K562 (cell line): ENCODE results near the gene VAPB. TPM values are rescaled to one million over a fixed set of nuclear protein-coding genes. Genes with fewer than 3 reads are reported as not detected.

ENCODE experiments used
- ATAC-seq: fragments of 200-7000 bp; cut with Tn5 transposase; 3 replicates; pipeline ENCODE4 v1.9.1; 2020; ENCODE audit warnings: moderate library complexity
- BruUV-seq: library from RNA; stranded (reverse); fragments of 400-500 nt; replicated peaks from 2 replicates; lab custom pipeline; 2021; lab: Mats Ljungman, UMichigan
- CTCF ChIA-PET: fragments of 300-600 bp; formaldehyde crosslinking; extraction: SDS; loops from one replicate; lab custom pipeline; 2021; ENCODE audit warnings: low intra/inter-chr PET ratio; lab: Yijun Ruan, JAX
- POLR2A ChIA-PET: fragments of 300-600, 350-650 bp; sonication (Branson Sonifier 250); formaldehyde crosslinking; extraction: SDS; loops from one replicate; lab custom pipeline; 2021; ENCODE audit warnings: antibody characterized with exemption, inconsistent platforms; lab: Yijun Ruan, JAX
- DNase-seq, 4 experiments: peaks; one replicate each; pipeline versions ENCODE4 v3.0.0 to v3.0.0-alpha.2; 2011 to 2018; ENCODE audit warnings: low spot score in 3 of 4, mixed read lengths in 3 of 4; ENCODE audit errors: extremely low read depth in 1 of 4
- FAIRE-seq: peaks from 2 replicates; lab custom pipeline; 2011; peaks lifted over from hg19 to GRCh38; lab: Jason Lieb, UNC
- H2AFZ ChIP-seq: 2 replicates; pipeline ENCODE4 v1.6.0; 2011; ENCODE audit warnings: low read depth, low read length, control low read depth, inconsistent platforms
- H3K27ac ChIP-seq: fragments of 200-600 bp; 3 replicates; pipeline ENCODE4 v1.8.0; 2011; ENCODE audit warnings: low read depth, mild to moderate bottlenecking, control low read depth, inconsistent platforms, low read length, moderate library complexity, mixed read lengths; ENCODE audit errors: extremely low read depth
- H3K27me3 ChIP-seq, 2 experiments: fragments of 300-600 bp in 1 of 2; 2 replicates in 1 of 2; 3 replicates in 1 of 2; pipeline versions ENCODE4 v1.6.0 to v1.8.0; 2011; ENCODE audit warnings: inconsistent platforms in 2 of 2, low read length in 2 of 2, mild to moderate bottlenecking in 1 of 2, mixed read lengths in 1 of 2, moderate library complexity in 1 of 2; ENCODE audit not compliant: control insufficient read depth in 2 of 2, insufficient read depth in 2 of 2
- H3K36me3 ChIP-seq: fragments of 300-600 bp; 3 replicates; pipeline ENCODE4 v1.8.0; 2011; ENCODE audit warnings: mild to moderate bottlenecking, low read length, inconsistent platforms; ENCODE audit not compliant: control insufficient read depth, insufficient read depth
- H3K4me1 ChIP-seq, 2 experiments: fragments of 200-600 bp in 1 of 2; replicated peaks in 1 of 2; 2 replicates in 1 of 2; 3 replicates in 1 of 2; pipeline versions ENCODE4 v1.5.1 to v1.8.0; 2011; ENCODE audit warnings: inconsistent platforms in 2 of 2, low read length in 2 of 2, mild to moderate bottlenecking in 1 of 2, mixed read lengths in 1 of 2, moderate library complexity in 1 of 2; ENCODE audit not compliant: control insufficient read depth in 2 of 2, insufficient read depth in 2 of 2
- H3K4me2 ChIP-seq: 2 replicates; pipeline ENCODE4 v1.6.1; 2011; ENCODE audit warnings: low read length, control low read depth, inconsistent platforms, mixed read lengths; ENCODE audit not compliant: insufficient read depth
- H3K4me3 ChIP-seq: fragments of 200-600 bp; sonication (generic), shearing (Covaris generic); 2 replicates; pipeline ENCODE4 v1.5.1; 2016; ENCODE audit warnings: control low read depth, inconsistent platforms
- H3K79me2 ChIP-seq: fragments of 200-600 bp; 3 replicates; pipeline ENCODE4 v1.8.0; 2011; ENCODE audit warnings: low read length, inconsistent platforms; ENCODE audit not compliant: control insufficient read depth, insufficient read depth
- H3K9ac ChIP-seq, 2 experiments: 2 replicates each; pipeline versions ENCODE4 v1.6.0 to v1.6.1; 2011; ENCODE audit warnings: low read depth in 2 of 2, low read length in 2 of 2, control low read depth in 1 of 2, inconsistent platforms in 1 of 2, mild to moderate bottlenecking in 1 of 2, mixed read lengths in 1 of 2; ENCODE audit not compliant: insufficient read depth in 1 of 2
- H3K9me1 ChIP-seq: one replicate; pipeline ENCODE4 v1.6.0; 2011; ENCODE audit warnings: inconsistent platforms, mild to moderate bottlenecking, low read length, moderate library complexity; ENCODE audit not compliant: control insufficient read depth, insufficient read depth
- H3K9me3 ChIP-seq: replicated peaks from 2 replicates; pipeline ENCODE4 v1.5.1; 2011; ENCODE audit warnings: low read depth, low read length, inconsistent platforms; ENCODE audit not compliant: control insufficient read depth, insufficient read depth
- H4K20me1 ChIP-seq: replicated peaks from 2 replicates; pipeline ENCODE4 v1.6.1; 2011; ENCODE audit warnings: low read length, inconsistent platforms, mixed read lengths; ENCODE audit not compliant: control insufficient read depth, insufficient read depth
- FOXK2 ChIP-seq, 2 experiments: fragments of 450-650 bp; IDR thresholded peaks in 1 of 2; conservative IDR thresholded peaks in 1 of 2; 2 replicates each; pipeline ENCODE4 v1.6.1; 2016; ENCODE audit warnings: low read depth in 2 of 2, mild to moderate bottlenecking in 1 of 2
- MECOM ChIP-seq: fragments of 250-450 bp; sonication (Bioruptor Pico); IDR thresholded peaks from 2 replicates; pipeline ENCODE4 v1.8.0; 2022; ENCODE audit warnings: inconsistent platforms
- PKNOX1 ChIP-seq: fragments of 450-650 bp; IDR thresholded peaks from 2 replicates; pipeline ENCODE4 v1.6.1; 2016
- RFX1 ChIP-seq: fragments of 450-650 bp; IDR thresholded peaks from 2 replicates; pipeline ENCODE4 v1.6.1; 2016; ENCODE audit warnings: mild to moderate bottlenecking, moderate library complexity
- ZNF384 ChIP-seq: IDR thresholded peaks from 2 replicates; pipeline ENCODE4 v1.6.1; 2012; ENCODE audit warnings: low read depth, low read length, improper control_type of control experiment
- WGBS: fragments of 100-300 bp; shearing (Covaris generic); methylation state at CpG from one replicate; pipeline ENCODE4 v1.1.6; 2016; ENCODE audit warnings: low coverage, mixed read lengths; ENCODE audit not compliant: insufficient coverage; ENCODE audit errors: missing lambda C conversion rate; 5-methylcytosine and 5-hydroxymethylcytosine counted together
- in situ Hi-C: fragments of 300-500 bp; cut with MboI; formaldehyde crosslinking; loops from 4 replicates; pipeline ENCODE4 v1.15.0; 2018; ENCODE audit warnings: inconsistent platforms, mixed read lengths
- intact Hi-C: fragments of 100-400 bp; cut with micrococcal nuclease; formaldehyde crosslinking; loops from 2 replicates; pipeline ENCODE4 v1.14.2; 2022
- polyA plus RNA-seq, 8 experiments: library from polyadenylated mRNA; depleted of rRNA in 4 of 8; stranded (reverse) in 5 of 8; unstranded in 3 of 8; fragments of >200 nt; fragmentation: Nextera tagmentation in 2 of 8; fragmentation: Illumina TruSeq in 1 of 8; extraction: Ambion mirVana in 2 of 8; extraction: Trizol in 1 of 8; gene quantifications; 2 replicates each; pipeline versions ENCODE4 v1.2.1 to v1.2.3, GENCODE V29; 2011 to 2014; ENCODE audit warnings: inconsistent platforms in 1 of 8, missing spikeins in 1 of 8
- total RNA-seq, 7 experiments: library from RNA; depleted of rRNA in 6 of 7; stranded (reverse); fragments of >200 nt in 6 of 7; fragmentation: Illumina TruSeq in 2 of 7; extraction: Trizol in 2 of 7; gene quantifications; 2 replicates each; pipeline versions ENCODE4 v1.2.1 to v1.2.3, GENCODE V29; 2011 to 2021; ENCODE audit warnings: low replicate concordance in 1 of 7
- TF ChIP-seq, protein P1 (sequence below), 3 experiments: fragments of 200-800 bp in 1 of 3; sonication (Bioruptor generic) in 1 of 3; sonication (generic) in 1 of 3; formaldehyde crosslinking in 1 of 3; IDR thresholded peaks; 2 replicates each; pipeline versions ENCODE4 v1.6.1 to v1.8.0; 2016 to 2022; ENCODE audit warnings: mild to moderate bottlenecking in 2 of 3, missing compliant biosample characterization in 2 of 3, missing genetic modification characterization in 2 of 3, missing genetic modification reagents in 1 of 3

Gene VAPB
- total and polyA plus RNA-seq, 9 of the 15 experiments (the other 6 are each of a cell fraction or from before 2014, with no cell fraction given) = 3.4 to 51.0 (median 27.9) TPM

GRCh38 chr20:58402305-58402704, 13.3 kb downstream of the VAPB start:
- ChIA-PET CTCF (no interaction called here), POLR2A (interaction anchor here (1.0 kb wide), 1 partner anchor 17 kb away, joined by 3 read pairs; no protein-coding TSS in a partner anchor)
- in situ Hi-C loops = no loop called here
- no peak overlapping the region for H3K9ac ChIP-seq
- no peak overlapping the region for H3K4me3 ChIP-seq
- H3K4me2 ChIP-seq = no peak overlapping the region
- TF ChIP-seq PKNOX1 (peak; percentile 15; the same call in 1 of the 2 replicates), FOXK2 (conservative IDR thresholded peaks at IDR 0.05 in 1 of 2, IDR thresholded peaks at IDR 0.05 in 1 of 2; ENCODE audit: low read depth in 2 of 2) (0 out of 4 replicates have a peak, but pooled peaks of 1 of the 2 experiments have one; percentile 30), RFX1 (peak; percentile 72), MECOM (no peak), ZNF384 (peak; percentile 87)
- TF ChIP-seq, protein P1, sequence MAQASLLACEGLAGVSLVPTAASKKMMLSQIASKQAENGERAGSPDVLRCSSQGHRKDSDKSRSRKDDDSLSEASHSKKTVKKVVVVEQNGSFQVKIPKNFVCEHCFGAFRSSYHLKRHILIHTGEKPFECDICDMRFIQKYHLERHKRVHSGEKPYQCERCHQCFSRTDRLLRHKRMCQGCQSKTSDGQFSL (CRISPR knock-in tag; IDR thresholded peaks at IDR 0.05) = peak; percentile 75; the same call in 1 of the 2 replicates
- TF ChIP-seq, protein P1 (tag; IDR thresholded peaks at IDR 0.05) = peak in 1 of 2 experiments; percentile 52; a peak in 1 of 4 replicates
- no peak overlapping the region for H2AFZ ChIP-seq
- intact Hi-C loops = no loop called here
- peaks cover 9 to 30% of the 10 kb centered on the region in 2 experiments for H3K4me1 ChIP-seq
- peaks cover 99% of the 10 kb centered on the region for H3K79me2 ChIP-seq
- no TSS peak for BruUV-seq
- H3K36me3 ChIP-seq = peaks cover 30% of the 10 kb centered on the region
- H3K27ac ChIP-seq = no peak overlapping the region
- 61% methylated on average over 4 of the region's 5 CpGs for WGBS
- no peaks in the 10 kb centered on the region for H3K27me3 ChIP-seq
- H4K20me1 ChIP-seq = peaks cover 50% of the 10 kb centered on the region
- ATAC-seq = no peak; the same call in 2 of the 3 replicates
- DNase-seq = peak in 1 of 4 experiments; percentile 25
- no peak for FAIRE-seq
- no peaks in the 10 kb centered on the region for H3K9me3 ChIP-seq
- H3K9me1 ChIP-seq = no peaks in the 10 kb centered on the region
